Epithelial cell of proximal tubule (primary cell): ENCODE data around the gene CADM1. TPM values are rescaled to one million over a fixed set of nuclear protein-coding genes. Genes with fewer than 3 reads are reported as not detected.
A peak's percentile ranks its signal among the peaks of the same experiment; 100 is the strongest.

Source experiments
- DNase-seq: peaks from one replicate; pipeline ENCODE4 v3.0.0-alpha.2; 2011; ENCODE audit warnings: low read depth
- H3K4me3 ChIP-seq: 2 replicates; pipeline ENCODE4 v1.5.1; 2011; ENCODE audit warnings: low read depth, mild to moderate bottlenecking, low read length
- CTCF ChIP-seq: conservative IDR thresholded peaks from 2 replicates; pipeline ENCODE4 v1.5.1; 2012; ENCODE audit warnings: low read depth, mild to moderate bottlenecking, low read length
- total RNA-seq: library from RNA; depleted of rRNA; stranded (reverse); fragments of >200 nt; gene quantifications from 2 replicates; pipeline ENCODE4 v1.2.3, GENCODE V29; 2015

CADM1 gene
- total RNA-seq, 1 donor from 2014 or later, result 21.3 TPM

GRCh38 chr11:115439969-115440540 is 64.2 kb downstream of the CADM1 start:
- no peak for DNase-seq
- H3K4me3 ChIP-seq, result no peak overlapping the region
- no peak for TF ChIP-seq CTCF

- DNase-seq, result peak; percentile 35
- TF ChIP-seq CTCF, result no peak
- H3K4me3 ChIP-seq, result no peak overlapping the region
These were observed 64.8 kb downstream of the CADM1 start for GRCh38 chr11:115439385-115439784.

GRCh38 chr11:115437902-115438575 is 66.2 kb downstream of the CADM1 start:
- TF ChIP-seq CTCF, result no peak
- DNase-seq, result no peak

GRCh38 chr11:115430345-115430744 is 73.9 kb downstream of the CADM1 start:
- TF ChIP-seq CTCF, result no peak
- DNase-seq, result no peak
- no peak overlapping the region for H3K4me3 ChIP-seq

More at GRCh38 chr11:115437902-115438575, 66.2 kb downstream of the CADM1 start:
- no peak overlapping the region for H3K4me3 ChIP-seq

- DNase-seq, result no peak
- no peak overlapping the region for H3K4me3 ChIP-seq
- TF ChIP-seq CTCF, result no peak
These were observed 75.9 kb downstream of the CADM1 start for GRCh38 chr11:115428306-115428705.

- TF ChIP-seq CTCF, result no peak
- DNase-seq, result no peak
- no peak overlapping the region for H3K4me3 ChIP-seq
These were observed 78.4 kb downstream of the CADM1 start for GRCh38 chr11:115425816-115426215.

- TF ChIP-seq CTCF, result no peak
- H3K4me3 ChIP-seq, result no peak overlapping the region
- no peak for DNase-seq
These were observed 79.0 kb downstream of the CADM1 start for GRCh38 chr11:115425250-115425649.
